T follicular helper cell (primary cell): ENCODE results near the gene HSPA8.
"Not testable (repeated sequence)": the region's sequence is repeated elsewhere in the genome, so short reads cannot be mapped to it uniquely, and the experiment has no call there.

ENCODE experiments used
- DNase-seq: peaks from one replicate; pipeline ENCODE4 v3.0.0-alpha.2; 2020; ENCODE audit warnings: low read depth
- total RNA-seq, 2 experiments: gene quantifications; one replicate each; lab custom pipeline; 2026; lab: John Stamatoyannopoulos, UW

The HSPA8 gene
- total RNA-seq: 1,567 to 5,299 reads per million in 2 experiments

DNA sequence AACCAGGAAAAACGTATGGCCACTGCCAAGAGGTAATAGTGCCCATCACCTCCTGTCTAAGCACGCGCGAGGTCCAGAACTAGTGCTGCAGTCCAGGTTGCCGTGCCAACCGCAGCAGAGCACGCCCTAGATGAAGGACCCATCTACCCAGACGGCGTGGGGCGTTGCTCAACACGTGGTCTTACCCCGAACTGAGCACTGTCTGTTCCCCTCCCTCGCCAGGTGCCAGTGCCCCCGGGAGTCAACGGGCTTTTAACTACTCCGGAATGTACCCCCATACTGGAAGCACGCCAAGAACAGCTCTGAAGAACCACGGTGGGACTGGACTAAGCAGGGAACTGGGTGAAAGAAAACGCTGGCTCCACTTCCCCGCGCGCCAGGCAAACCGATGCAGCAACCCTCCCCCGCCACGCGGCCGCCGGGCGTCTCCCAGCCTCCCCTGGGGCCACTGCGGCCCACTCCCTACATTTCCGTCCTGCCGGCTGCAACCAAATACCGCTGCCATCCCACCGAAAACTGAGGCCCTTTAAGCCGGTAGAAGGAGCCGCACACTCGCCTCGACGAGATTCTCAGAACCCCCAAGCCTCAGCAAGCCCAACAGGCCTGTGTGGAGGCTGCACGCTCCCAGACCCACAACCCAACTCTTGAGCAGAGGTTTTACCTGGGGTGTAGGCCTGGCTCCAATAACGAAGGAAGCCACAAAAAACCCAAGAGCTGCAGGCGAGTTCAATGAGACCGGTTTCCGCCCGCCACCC lies at the start of gene HSPA8:
HSPA8 (minus strand) TSS at position 734 of the 755 bp plus-strand sequence. CDS start 812 bp downstream, outside the sequence.
- DNase-seq: peak; percentile 47

DNA sequence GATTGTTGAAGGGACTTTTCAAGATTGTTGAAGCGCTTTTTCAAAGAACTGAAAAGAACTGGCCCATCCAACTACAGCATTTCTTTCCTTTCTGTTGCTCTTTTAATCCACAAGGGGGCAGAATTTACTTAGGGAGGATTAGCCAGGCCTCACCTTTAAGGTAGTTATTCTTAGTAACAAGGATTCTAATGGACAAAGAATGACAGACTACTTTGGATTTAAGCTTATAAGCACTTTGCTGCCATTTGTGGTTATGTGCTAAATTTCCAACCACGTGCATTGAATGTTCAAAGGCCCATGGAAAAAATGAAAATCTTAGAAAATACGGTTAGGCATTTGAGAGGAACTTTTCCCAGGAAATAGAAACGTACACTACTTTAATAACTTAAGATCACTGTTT lies 49.5 kb upstream of the HSPA8 start:
- no peak for DNase-seq

GRCh38 chr11:123110397-123110796 lies 48.5 kb upstream of the HSPA8 start:
- DNase-seq: no peak

DNA sequence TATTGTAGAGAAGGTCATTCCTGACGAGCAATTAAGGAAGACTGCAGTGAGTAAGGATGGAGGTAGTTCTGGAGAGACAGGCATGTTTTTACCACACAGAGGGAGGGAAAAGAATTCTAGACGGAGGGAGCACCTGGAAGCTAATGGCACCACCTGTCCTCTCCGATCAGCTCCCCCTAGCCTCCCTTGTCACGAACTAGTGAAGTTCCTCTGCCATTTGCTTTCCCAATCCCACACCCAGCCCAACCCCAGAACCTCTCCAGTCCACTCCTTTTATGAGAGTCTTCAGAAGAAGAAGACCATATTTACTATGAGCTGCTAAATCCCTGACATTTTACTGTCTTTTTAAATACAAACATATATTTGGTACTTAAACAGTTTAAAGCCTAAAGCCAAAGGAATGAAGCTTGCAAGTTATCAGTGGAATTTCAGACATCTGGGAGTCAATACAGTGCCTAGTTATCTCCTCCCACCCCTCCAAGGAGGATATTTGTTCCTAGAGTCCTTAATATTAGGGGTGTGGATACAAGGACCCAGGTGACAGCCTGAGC lies 46.1 kb upstream of the HSPA8 start:
- no peak for DNase-seq

DNA sequence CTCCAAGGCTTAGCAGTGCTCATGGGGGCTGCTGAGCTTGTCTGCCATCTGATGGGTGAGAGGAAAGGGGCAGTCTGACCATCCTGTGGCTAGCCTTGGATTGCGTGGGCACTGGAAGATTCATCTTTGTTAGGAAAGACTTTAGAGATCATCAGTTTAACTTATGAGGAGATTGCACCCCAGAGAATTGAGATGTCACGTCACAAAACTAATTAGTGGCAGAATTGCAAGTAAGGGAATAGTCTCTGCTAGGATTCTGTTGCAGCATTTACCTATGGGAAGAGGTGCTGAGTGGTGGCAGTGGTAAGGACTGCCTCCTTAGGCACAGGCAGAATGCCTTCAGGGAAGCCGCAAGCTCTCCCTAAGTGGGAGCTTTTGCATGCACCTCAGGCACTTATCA lies 42.8 kb upstream of the HSPA8 start:
- DNase-seq: no peak

- DNase-seq: peak; percentile 9
Measured at GRCh38 chr11:123103326-123103980, 41.5 kb upstream of the HSPA8 start.

GRCh38 chr11:123100379-123101085 lies 38.6 kb upstream of the HSPA8 start:
- no peak for DNase-seq

DNA sequence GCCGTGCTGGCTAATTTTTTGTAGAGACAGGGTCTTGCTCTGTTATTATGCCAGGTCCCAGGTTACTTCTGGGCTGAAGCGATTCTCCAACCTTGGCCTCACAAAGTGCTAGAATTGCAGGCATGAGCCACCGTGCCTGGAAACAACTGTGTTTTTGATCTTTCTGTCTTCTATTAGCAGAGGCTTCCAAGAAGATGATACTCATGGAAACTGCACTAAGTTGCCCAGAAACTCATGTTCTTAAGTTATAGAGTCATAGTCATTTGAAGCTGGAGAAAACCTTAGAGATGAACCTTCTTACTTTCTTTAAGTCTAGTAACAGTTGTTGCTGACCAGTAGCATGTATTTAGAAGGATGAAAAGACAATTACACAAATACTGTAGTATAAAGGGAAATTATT lies 37.1 kb upstream of the HSPA8 start:
- no peak for DNase-seq

DNA sequence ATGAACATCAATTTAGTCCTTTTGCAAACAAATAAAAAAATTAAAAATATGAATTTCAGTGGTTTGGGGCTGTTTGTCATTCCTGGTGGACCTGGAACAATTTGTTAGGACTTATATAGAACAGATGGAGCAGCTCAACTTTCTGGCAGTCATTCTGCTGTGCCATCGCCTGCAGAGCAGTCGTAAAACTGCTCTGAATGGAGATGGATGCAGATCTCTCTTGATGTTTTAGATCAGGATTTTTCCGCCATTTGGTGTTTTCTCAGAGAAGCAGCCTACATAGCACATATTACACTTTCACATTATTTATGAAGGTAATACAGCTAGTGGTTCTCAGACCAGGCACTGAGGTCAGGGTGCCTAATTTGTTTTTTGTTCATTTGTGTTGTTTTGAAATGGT lies 31.8 kb upstream of the HSPA8 start:
- no peak for DNase-seq

GRCh38 chr11:123091506-123091905 lies 29.6 kb upstream of the HSPA8 start:
- no peak for DNase-seq

GRCh38 chr11:123090168-123090567 lies 28.2 kb upstream of the HSPA8 start:
- DNase-seq: not testable (repeated sequence)

DNA sequence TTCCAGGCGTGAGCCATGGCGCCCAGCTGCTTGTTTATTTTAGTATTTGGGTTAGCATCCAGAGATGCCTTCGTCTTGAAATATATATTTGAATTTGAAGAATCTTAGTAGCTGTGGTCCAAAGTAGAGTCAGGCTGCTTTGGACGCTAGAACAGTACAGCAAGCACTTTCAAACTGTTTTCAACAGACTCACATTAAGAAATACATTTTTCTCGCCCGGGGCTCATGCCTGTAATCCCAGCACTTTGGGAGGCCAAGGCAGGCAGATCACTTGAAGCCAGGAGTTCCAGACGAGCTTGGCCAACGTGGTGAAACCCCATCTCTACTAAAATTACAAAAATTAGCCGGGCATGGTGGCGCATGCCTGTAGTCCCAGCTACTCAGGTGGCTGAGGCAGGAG lies 27.0 kb upstream of the HSPA8 start:
- DNase-seq: not testable (repeated sequence)

- not testable (repeated sequence) for DNase-seq
Measured at GRCh38 chr11:123087657-123088056, 25.7 kb upstream of the HSPA8 start.

DNA sequence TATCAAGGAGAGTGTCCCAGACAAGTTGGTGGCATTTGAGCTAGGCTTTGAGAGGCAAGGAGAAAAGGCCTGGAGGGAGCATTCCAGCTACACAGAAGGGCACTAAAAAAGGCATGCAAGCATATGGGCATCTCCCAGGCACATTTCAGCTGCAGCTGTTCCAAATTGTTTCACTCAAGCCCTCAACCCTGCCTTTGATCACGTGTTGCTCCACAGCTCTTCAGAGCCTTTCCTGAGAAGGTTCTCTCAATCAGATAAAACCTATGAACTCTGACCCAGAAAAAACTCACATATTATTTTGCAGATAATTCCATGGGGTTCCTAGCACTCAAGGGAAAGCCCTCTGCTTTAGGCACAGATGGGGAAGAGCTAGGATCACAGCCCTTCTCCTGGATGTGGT lies 24.4 kb upstream of the HSPA8 start:
- DNase-seq: no peak

GRCh38 chr11:123085497-123085896 lies 23.6 kb upstream of the HSPA8 start:
- no peak for DNase-seq

GRCh38 chr11:123084454-123084853 lies 22.5 kb upstream of the HSPA8 start:
- DNase-seq: no peak

DNA sequence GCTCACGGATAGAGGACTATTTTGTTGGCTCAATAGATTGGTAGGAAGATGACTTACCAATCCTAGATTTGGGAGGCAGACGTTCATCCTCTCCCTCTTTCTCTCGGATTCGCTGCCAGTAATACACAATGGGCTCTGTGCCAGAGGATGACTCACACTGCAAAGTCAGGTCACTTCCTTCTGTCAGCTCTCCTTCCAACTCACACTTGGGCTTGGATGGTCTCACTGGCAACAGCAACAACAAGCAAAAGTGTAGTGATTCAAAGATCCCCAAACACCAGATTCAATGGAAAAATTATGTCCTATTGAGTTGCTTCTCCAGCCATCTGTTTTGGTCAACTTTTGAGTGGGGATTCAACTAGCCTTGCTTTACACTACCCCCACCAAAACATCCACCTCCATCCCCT lies 21.7 kb upstream of the HSPA8 start:
- peak; percentile 73 for DNase-seq

DNA sequence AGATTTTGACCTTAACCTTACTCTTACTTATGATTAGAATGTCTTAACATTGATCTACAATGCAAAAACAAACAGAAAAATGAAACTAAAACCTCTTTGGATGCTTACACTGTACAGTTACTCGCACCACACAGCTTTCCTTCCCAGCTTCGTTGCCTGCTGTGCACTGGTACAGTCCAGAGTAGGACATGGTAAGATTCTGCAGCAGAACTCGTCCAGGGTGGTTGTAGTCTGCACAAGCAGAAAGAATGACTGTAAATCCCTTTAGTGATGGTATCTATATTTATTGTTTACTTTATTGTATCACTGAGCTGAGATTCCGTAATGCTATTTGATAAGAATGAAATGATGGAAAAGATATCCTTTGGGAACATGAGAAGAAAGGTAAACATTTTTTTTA lies 21.0 kb upstream of the HSPA8 start:
- DNase-seq: no peak

- DNase-seq: no peak
Measured at GRCh38 chr11:123080015-123080414, 18.1 kb upstream of the HSPA8 start.

GRCh38 chr11:123076484-123076883 lies 14.5 kb upstream of the HSPA8 start:
- no peak for DNase-seq

DNA sequence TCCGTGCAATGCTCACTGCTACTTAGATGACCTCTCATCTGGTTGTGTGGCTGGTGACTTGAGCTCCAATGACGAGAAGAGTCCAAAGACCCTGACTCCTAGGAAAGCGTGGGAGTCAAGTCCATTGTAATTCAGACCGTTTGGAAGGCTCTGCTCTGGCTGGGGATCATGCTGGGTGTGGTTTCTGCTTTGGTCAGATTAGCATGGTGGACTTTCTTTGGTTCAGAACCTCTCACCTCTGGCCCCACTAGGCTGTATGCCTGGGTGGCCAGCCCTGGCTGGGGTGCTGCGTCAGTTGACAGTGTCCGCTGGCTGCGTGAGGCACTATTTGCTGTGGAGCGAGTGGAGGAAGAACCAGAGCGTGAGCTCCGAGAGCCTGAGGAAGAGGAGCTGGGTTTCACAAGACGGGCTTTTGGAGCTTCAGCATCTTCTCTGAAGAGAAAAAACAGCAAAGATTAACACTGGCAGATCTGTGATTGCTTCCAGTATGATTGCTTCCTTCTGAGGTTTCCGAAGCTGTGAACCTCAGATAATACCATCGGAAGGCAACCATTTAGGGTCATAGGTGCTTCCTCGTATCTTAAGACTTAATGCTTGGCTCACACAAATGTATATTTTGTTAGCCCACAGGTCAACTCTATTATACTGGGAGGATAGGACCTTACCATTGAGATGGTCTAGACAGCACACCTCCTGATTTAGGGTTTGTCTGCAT lies 11.6 kb upstream of the HSPA8 start:
- DNase-seq: no peak

DNA sequence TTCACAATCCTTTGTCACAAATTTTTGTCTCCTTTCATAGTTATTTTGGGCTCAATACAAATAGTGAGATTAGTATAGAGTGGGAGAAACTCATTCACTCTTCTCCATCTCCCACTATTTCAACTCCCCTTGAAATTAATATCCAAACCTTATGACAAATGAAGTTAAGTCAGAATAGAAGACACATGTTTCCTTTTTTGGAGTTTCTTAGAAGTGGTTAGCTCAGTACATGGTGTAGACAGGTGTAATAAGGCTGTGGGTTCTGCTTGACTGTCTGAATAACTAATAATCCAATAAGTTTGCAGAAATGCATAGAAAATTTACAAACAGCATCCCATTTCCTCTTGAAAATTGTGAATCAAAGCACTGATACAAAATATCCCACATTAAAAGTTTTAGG lies 10.8 kb upstream of the HSPA8 start:
- no peak for DNase-seq
